Activated CD8-positive, alpha-beta memory T cell treated with anti-CD3 and anti-CD28 coated beads, Interleukin-2, amount 50 U/mL, for 48 hours (primary cell): ENCODE results near the gene ERP44.
"Not testable (repeated sequence)": the region's sequence is repeated elsewhere in the genome, so short reads cannot be mapped to it uniquely, and the experiment has no call there.

Experiments
- DNase-seq: peaks from one replicate; pipeline ENCODE4 v3.0.0-alpha.2; 2020

The ERP44 gene

GRCh38 chr9:99998266-99998665 lies 100.5 kb downstream of the ERP44 start:
- no peak for DNase-seq

GRCh38 chr9:99990508-99990907 lies 108.3 kb downstream of the ERP44 start:
- not testable (repeated sequence) for DNase-seq

- no peak for DNase-seq
Measured at GRCh38 chr9:99986642-99987041, 112.2 kb downstream of the ERP44 start.

- no peak for DNase-seq
Measured at GRCh38 chr9:99980598-99980997, 118.2 kb downstream of the ERP44 start.

- no peak for DNase-seq
Measured at GRCh38 chr9:99978221-99978620, 120.6 kb downstream of the ERP44 start.

GRCh38 chr9:99977033-99977792 lies 121.6 kb downstream of the ERP44 start:
- DNase-seq = no peak

GRCh38 chr9:99973455-99973854 lies 125.3 kb downstream of the ERP44 start:
- DNase-seq = no peak

- no peak for DNase-seq
Measured at GRCh38 chr9:99971410-99971809, 127.4 kb downstream of the ERP44 start.

GRCh38 chr9:99970481-99970880 lies 128.3 kb downstream of the ERP44 start:
- no peak for DNase-seq

- no peak for DNase-seq
Measured at GRCh38 chr9:99967457-99967856, 131.3 kb downstream of the ERP44 start.

GRCh38 chr9:99966716-99967115 lies 132.1 kb downstream of the ERP44 start:
- DNase-seq = no peak

- no peak for DNase-seq
Measured at GRCh38 chr9:99966001-99966400, 132.8 kb downstream of the ERP44 start.

- no peak for DNase-seq
Measured at GRCh38 chr9:99964336-99964735, 134.5 kb downstream of the ERP44 start.

GRCh38 chr9:99962680-99963261 lies 136.0 kb downstream of the ERP44 start:
- no peak for DNase-seq

- no peak for DNase-seq
Measured at GRCh38 chr9:99955606-99956005, 143.2 kb downstream of the ERP44 start.

- no peak for DNase-seq
Measured at GRCh38 chr9:99954819-99955218, 144.0 kb downstream of the ERP44 start.

- DNase-seq = no peak
Measured at GRCh38 chr9:99953861-99954507, 144.8 kb downstream of the ERP44 start.

- DNase-seq = no peak
Measured at GRCh38 chr9:99948896-99949295, 149.9 kb downstream of the ERP44 start.

- DNase-seq = no peak
Measured at GRCh38 chr9:99948482-99948881, 150.3 kb downstream of the ERP44 start.

- no peak for DNase-seq
Measured at GRCh38 chr9:99947395-99947794, 151.4 kb downstream of the ERP44 start.

GRCh38 chr9:99936947-99937587 lies 161.7 kb downstream of the ERP44 start:
- DNase-seq = no peak

- DNase-seq = no peak
Measured at GRCh38 chr9:99931155-99931840, 167.5 kb downstream of the ERP44 start.

- DNase-seq = no peak
Measured at GRCh38 chr9:99929652-99930051, 169.1 kb downstream of the ERP44 start.
